HepG2 (cell line): ENCODE measurements around the gene ADCK2. TPM values are rescaled to one million over a fixed set of nuclear protein-coding genes. Genes with fewer than 3 reads are reported as not detected.

Experiments
- ATAC-seq: fragments of 200-7000 bp; cut with Tn5 transposase; 3 replicates; pipeline ENCODE4 v1.9.1; 2020; ENCODE audit warnings: mild to moderate bottlenecking, moderate library complexity
- BruUV-seq: library from RNA; stranded (reverse); fragments of 400-500 nt; replicated peaks from 2 replicates; lab custom pipeline; 2021; lab: Mats Ljungman, UMichigan
- CTCF ChIA-PET: fragments of 300-600 bp; formaldehyde crosslinking; extraction: SDS; loops from one replicate; lab custom pipeline; 2021; ENCODE audit warnings: low total read pairs, inconsistent platforms, low intra/inter-chr PET ratio; lab: Yijun Ruan, JAX
- POLR2A ChIA-PET: fragments of 350-600 bp; sonication (Branson Sonifier 250); formaldehyde crosslinking; loops from one replicate; lab custom pipeline; 2020; ENCODE audit warnings: antibody characterized with exemption, inconsistent platforms; lab: Yijun Ruan, JAX
- DNase-seq: peaks from one replicate; pipeline ENCODE4 v3.0.0-alpha.2; 2015; ENCODE audit warnings: low spot score
- FAIRE-seq: peaks from 3 replicates; lab custom pipeline; 2011; peaks lifted over from hg19 to GRCh38; lab: Jason Lieb, UNC
- H2AFZ ChIP-seq: one replicate; pipeline ENCODE4 v1.6.1; 2011; ENCODE audit warnings: low read length, inconsistent platforms
- H3K27ac ChIP-seq: fragments of 300-600 bp; 3 replicates; pipeline ENCODE4 v1.8.0; 2011; ENCODE audit warnings: mixed run types, mild to moderate bottlenecking, mixed read lengths, low read length, inconsistent platforms; ENCODE audit not compliant: insufficient read depth; ENCODE audit errors: extremely low read length
- H3K27me3 ChIP-seq, 2 experiments: fragments of 200-600 bp in 1 of 2; 2 replicates in 1 of 2; 3 replicates in 1 of 2; pipeline versions ENCODE4 v1.6.0 to v1.8.0; 2011; ENCODE audit warnings: low read length in 2 of 2, mild to moderate bottlenecking in 2 of 2, moderate library complexity in 2 of 2, inconsistent platforms in 1 of 2; ENCODE audit not compliant: insufficient read depth in 2 of 2, control insufficient read depth in 1 of 2
- H3K36me3 ChIP-seq, 2 experiments: fragments of 200-600 bp in 1 of 2; replicated peaks in 1 of 2; 2 replicates in 1 of 2; 3 replicates in 1 of 2; pipeline versions ENCODE4 v1.5.1 to v1.8.0; 2011; ENCODE audit warnings: low read length in 2 of 2, inconsistent platforms in 1 of 2; ENCODE audit not compliant: insufficient read depth in 2 of 2, control insufficient read depth in 1 of 2
- H3K4me1 ChIP-seq: 2 replicates; pipeline ENCODE4 v1.5.1; 2012; ENCODE audit warnings: low read length, inconsistent platforms; ENCODE audit not compliant: insufficient read depth
- H3K4me2 ChIP-seq: 2 replicates; pipeline ENCODE4 v1.6.0; 2011; ENCODE audit warnings: low read depth, low read length, inconsistent platforms
- H3K4me3 ChIP-seq, 3 experiments: fragments of 200-600 bp in 1 of 3; sonication (generic), shearing (Covaris generic) in 1 of 3; replicated peaks in 1 of 3; 2 replicates each; pipeline ENCODE4 v1.5.1; 2011 to 2016; ENCODE audit warnings: low read length in 3 of 3, inconsistent platforms in 2 of 3, low read depth in 2 of 3, mild to moderate bottlenecking in 2 of 3, control low read depth in 1 of 3, mixed read lengths in 1 of 3; ENCODE audit not compliant: insufficient read depth in 1 of 3
- H3K79me2 ChIP-seq: one replicate; pipeline ENCODE4 v1.6.1; 2011; ENCODE audit warnings: low read length, inconsistent platforms; ENCODE audit not compliant: insufficient read depth
- H3K9ac ChIP-seq: 2 replicates; pipeline ENCODE4 v1.6.0; 2011; ENCODE audit warnings: mild to moderate bottlenecking, low read depth, low read length, inconsistent platforms; ENCODE audit not compliant: insufficient read depth
- H3K9me3 ChIP-seq: 2 replicates; pipeline ENCODE4 v1.5.1; 2012; ENCODE audit warnings: mild to moderate bottlenecking, low read length
- H4K20me1 ChIP-seq: 2 replicates; pipeline ENCODE4 v1.6.0; 2011; ENCODE audit warnings: inconsistent platforms, mild to moderate bottlenecking, low read length, moderate library complexity; ENCODE audit not compliant: insufficient read depth
- ARNT2 ChIP-seq: sonication (generic); formaldehyde crosslinking; IDR thresholded peaks from 2 replicates; pipeline ENCODE4 v1.8.0; 2022; ENCODE audit warnings: mild to moderate bottlenecking, low read depth, missing genetic modification reagents, moderate library complexity
- GTF3A ChIP-seq: sonication (generic); formaldehyde crosslinking; conservative IDR thresholded peaks from 2 replicates; pipeline ENCODE4 v1.4.0; 2020; ENCODE audit warnings: mild to moderate bottlenecking, missing genetic modification reagents
- NFE2L1 ChIP-seq: sonication (generic); formaldehyde crosslinking; IDR thresholded peaks from 2 replicates; pipeline ENCODE4 v1.4.0; 2020; ENCODE audit warnings: missing genetic modification reagents, mild to moderate bottlenecking, borderline replicate concordance
- SNRNP70 ChIP-seq: fragments of 200-400 bp; formaldehyde crosslinking; IDR thresholded peaks from 2 replicates; pipeline ENCODE4 v1.6.1; 2017; ENCODE audit warnings: mild to moderate bottlenecking, low read depth, low read length, moderate library complexity
- TCF7L2 ChIP-seq: IDR thresholded peaks from 2 replicates; pipeline ENCODE4 v1.6.1; 2011; ENCODE audit warnings: mild to moderate bottlenecking, low read depth, low read length, moderate library complexity
- XRCC5 ChIP-seq: fragments of 200-400 bp; formaldehyde crosslinking; optimal IDR thresholded peaks from 2 replicates; pipeline ENCODE3; 2017; ENCODE audit warnings: mild to moderate bottlenecking, low read length
- ZNF382 ChIP-seq: sonication (generic); formaldehyde crosslinking; IDR thresholded peaks from 2 replicates; pipeline ENCODE4 v1.5.0; 2020; ENCODE audit warnings: missing genetic modification reagents, mild to moderate bottlenecking, borderline replicate concordance
- ZNF644 ChIP-seq: IDR thresholded peaks from 2 replicates; pipeline ENCODE4 v1.6.1; 2016; ENCODE audit warnings: low read depth
- ZNF7 ChIP-seq: IDR thresholded peaks from 2 replicates; pipeline ENCODE4 v1.6.1; 2016; ENCODE audit warnings: missing biosample characterization, missing genetic modification reagents
- ZNF724P ChIP-seq: sonication (generic); formaldehyde crosslinking; IDR thresholded peaks from 2 replicates; pipeline ENCODE4 v1.8.0; 2022; ENCODE audit warnings: missing genetic modification reagents, borderline replicate concordance
- WGBS: methylation state at CpG from one replicate; pipeline ENCODE4 v1.1.6; 2017; ENCODE audit warnings: low lambda C conversion rate; 5-methylcytosine and 5-hydroxymethylcytosine counted together
- in situ Hi-C: cut with HindIII; loops from 2 replicates; pipeline ENCODE4 v1.10.0; 2017; ENCODE audit warnings: low pct_unique_long_range_greater_than_20kb; ENCODE audit not compliant: extremely low pct_ligation_motif_present
- intact Hi-C: fragments of 100-400 bp; cut with micrococcal nuclease; formaldehyde crosslinking; loops from one replicate; pipeline ENCODE4 v1.10.0; 2022; ENCODE audit not compliant: unreplicated experiment
- polyA plus RNA-seq, 8 experiments: library from polyadenylated mRNA; depleted of rRNA in 3 of 8; stranded (reverse) in 7 of 8; unstranded in 1 of 8; fragments of >200 nt; fragmentation: Illumina TruSeq in 4 of 8; extraction: Trizol in 4 of 8; gene quantifications; 2 replicates each; pipeline versions ENCODE4 v1.2.1 to v1.2.3, GENCODE V29; 2011 to 2016; ENCODE audit warnings: low read depth in 4 of 8, missing spikeins in 1 of 8, mixed read lengths in 1 of 8; ENCODE audit not compliant: insufficient read depth in 1 of 8
- total RNA-seq, 5 experiments: library from RNA; depleted of rRNA; stranded (reverse); fragments of >200 nt; fragmentation: Illumina TruSeq; extraction: Trizol; gene quantifications; 2 replicates each; pipeline ENCODE4 v1.2.3, GENCODE V29; 2016; ENCODE audit warnings: low read depth in 1 of 5
- TF ChIP-seq, protein P1 (sequence below): sonication (generic); formaldehyde crosslinking; IDR thresholded peaks from 2 replicates; pipeline ENCODE4 v1.4.0; 2020; ENCODE audit warnings: mild to moderate bottlenecking, missing genetic modification reagents

The ADCK2 gene
- total and polyA plus RNA-seq, 2 of the 13 experiments (the other 11 are each of a cell fraction or from before 2014, with no cell fraction given) = 8.6 to 18.8 TPM

DNA sequence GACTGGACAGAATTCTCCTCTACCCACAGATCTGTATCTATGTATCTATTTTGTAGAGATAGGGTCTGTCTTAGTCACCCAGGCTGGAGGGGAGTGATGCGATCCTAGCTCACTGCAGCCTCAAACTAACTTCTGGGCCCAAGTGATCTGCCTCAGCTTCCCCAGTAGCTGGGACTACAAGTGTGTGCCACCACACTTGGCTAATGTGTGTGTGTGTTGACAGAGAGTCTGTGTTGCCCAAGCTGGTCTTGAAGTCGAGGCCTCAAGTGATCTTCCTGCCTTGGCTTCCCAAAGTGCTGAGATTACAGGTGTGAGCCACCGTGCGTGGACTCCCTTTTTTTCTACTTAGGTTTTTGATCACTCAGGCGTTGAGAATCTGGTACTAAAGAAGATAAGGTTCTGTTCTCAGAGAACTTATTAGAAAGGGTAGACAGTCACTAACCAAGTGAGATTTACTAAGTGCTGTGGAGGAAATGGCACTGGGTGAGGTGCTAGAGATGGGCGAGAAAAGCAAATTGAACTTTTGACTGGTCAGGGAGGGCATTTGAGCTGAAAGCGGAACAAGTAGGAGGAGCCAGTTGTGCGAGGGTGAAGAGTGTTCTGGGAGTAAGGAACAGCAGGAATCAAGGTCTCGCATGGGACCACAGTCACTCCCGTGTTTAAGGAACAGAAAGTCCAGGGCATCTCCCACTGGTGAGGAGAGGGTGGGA lies 41.7 kb downstream of the ADCK2 start:
- H4K20me1 ChIP-seq = no peaks in the 10 kb centered on the region
- TF ChIP-seq ZNF7 (CRISPR knock-in tag) (no peak), ARNT2 (no peak), ZNF724P (no peak), SNRNP70 (no peak), TCF7L2 (no peak), ZNF382 (CRISPR knock-in tag) (no peak), ZNF644 (CRISPR knock-in tag) (no peak), XRCC5 (no peak), GTF3A (no peak)
- no peaks in the 10 kb centered on the region for H3K27me3 ChIP-seq
- no peak overlapping the region for H3K9ac ChIP-seq
- WGBS = 92% methylated on average over 10 of the region's 10 CpGs
- H3K36me3 ChIP-seq = no peaks in the 10 kb centered on the region
- no peak overlapping the region for H3K4me3 ChIP-seq
- H3K4me2 ChIP-seq = no peak overlapping the region
- no peaks in the 10 kb centered on the region for H3K9me3 ChIP-seq
- intact Hi-C loops (no loop called here), in situ Hi-C loops (no loop called here)
- DNase-seq (no peak), FAIRE-seq (no peak), ATAC-seq (no peak; the same call in 2 of the 3 replicates)
- H3K79me2 ChIP-seq = no peaks in the 10 kb centered on the region
- BruUV-seq = no TSS peak
- no peak overlapping the region for H2AFZ ChIP-seq
- H3K4me1 ChIP-seq = no peaks in the 10 kb centered on the region
- ChIA-PET POLR2A (no interaction called here), CTCF (no interaction called here)
- no peak overlapping the region for H3K27ac ChIP-seq

DNA sequence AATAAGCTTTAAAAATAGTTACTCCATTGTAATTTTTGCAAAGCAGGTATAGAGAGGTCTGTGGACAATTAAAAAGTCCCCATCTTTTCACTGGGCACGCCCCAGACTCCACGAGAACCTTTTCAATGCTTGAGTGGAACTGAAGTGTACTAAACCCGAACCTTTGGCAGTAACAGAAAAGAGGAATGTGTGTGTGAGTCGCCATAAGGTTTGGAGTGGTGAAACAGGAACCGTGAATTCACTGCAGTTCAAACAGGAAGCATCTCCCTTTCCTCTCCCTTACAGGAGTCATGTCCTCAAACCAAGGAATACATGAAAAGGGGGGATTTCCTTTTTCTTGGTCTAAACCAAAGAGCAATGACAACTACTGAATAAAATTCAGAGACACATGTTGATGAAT lies 47.0 kb downstream of the ADCK2 start:
- CTCF ChIA-PET = no interaction called here
- ATAC-seq = no peak
- Histone ChIP-seq H3K27me3 (no peaks in the 10 kb centered on the region), H3K9me3 (no peaks in the 10 kb centered on the region), H2AFZ (no peak overlapping the region), H3K27ac (no peak overlapping the region), H3K36me3 (no peaks in the 10 kb centered on the region), H4K20me1 (no peaks in the 10 kb centered on the region), H3K9ac (no peak overlapping the region), H3K4me2 (no peak overlapping the region), H3K79me2 (no peaks in the 10 kb centered on the region), H3K4me3 (no peak overlapping the region), H3K4me1 (no peaks in the 10 kb centered on the region)
- in situ Hi-C loops (no loop called here), intact Hi-C loops (no loop called here)
- no peak for DNase-seq
- POLR2A ChIA-PET = no interaction called here
- 97% methylated on average over 5 of the region's 5 CpGs for WGBS
- BruUV-seq = no TSS peak
- FAIRE-seq = no peak
- TF ChIP-seq, protein P1, sequence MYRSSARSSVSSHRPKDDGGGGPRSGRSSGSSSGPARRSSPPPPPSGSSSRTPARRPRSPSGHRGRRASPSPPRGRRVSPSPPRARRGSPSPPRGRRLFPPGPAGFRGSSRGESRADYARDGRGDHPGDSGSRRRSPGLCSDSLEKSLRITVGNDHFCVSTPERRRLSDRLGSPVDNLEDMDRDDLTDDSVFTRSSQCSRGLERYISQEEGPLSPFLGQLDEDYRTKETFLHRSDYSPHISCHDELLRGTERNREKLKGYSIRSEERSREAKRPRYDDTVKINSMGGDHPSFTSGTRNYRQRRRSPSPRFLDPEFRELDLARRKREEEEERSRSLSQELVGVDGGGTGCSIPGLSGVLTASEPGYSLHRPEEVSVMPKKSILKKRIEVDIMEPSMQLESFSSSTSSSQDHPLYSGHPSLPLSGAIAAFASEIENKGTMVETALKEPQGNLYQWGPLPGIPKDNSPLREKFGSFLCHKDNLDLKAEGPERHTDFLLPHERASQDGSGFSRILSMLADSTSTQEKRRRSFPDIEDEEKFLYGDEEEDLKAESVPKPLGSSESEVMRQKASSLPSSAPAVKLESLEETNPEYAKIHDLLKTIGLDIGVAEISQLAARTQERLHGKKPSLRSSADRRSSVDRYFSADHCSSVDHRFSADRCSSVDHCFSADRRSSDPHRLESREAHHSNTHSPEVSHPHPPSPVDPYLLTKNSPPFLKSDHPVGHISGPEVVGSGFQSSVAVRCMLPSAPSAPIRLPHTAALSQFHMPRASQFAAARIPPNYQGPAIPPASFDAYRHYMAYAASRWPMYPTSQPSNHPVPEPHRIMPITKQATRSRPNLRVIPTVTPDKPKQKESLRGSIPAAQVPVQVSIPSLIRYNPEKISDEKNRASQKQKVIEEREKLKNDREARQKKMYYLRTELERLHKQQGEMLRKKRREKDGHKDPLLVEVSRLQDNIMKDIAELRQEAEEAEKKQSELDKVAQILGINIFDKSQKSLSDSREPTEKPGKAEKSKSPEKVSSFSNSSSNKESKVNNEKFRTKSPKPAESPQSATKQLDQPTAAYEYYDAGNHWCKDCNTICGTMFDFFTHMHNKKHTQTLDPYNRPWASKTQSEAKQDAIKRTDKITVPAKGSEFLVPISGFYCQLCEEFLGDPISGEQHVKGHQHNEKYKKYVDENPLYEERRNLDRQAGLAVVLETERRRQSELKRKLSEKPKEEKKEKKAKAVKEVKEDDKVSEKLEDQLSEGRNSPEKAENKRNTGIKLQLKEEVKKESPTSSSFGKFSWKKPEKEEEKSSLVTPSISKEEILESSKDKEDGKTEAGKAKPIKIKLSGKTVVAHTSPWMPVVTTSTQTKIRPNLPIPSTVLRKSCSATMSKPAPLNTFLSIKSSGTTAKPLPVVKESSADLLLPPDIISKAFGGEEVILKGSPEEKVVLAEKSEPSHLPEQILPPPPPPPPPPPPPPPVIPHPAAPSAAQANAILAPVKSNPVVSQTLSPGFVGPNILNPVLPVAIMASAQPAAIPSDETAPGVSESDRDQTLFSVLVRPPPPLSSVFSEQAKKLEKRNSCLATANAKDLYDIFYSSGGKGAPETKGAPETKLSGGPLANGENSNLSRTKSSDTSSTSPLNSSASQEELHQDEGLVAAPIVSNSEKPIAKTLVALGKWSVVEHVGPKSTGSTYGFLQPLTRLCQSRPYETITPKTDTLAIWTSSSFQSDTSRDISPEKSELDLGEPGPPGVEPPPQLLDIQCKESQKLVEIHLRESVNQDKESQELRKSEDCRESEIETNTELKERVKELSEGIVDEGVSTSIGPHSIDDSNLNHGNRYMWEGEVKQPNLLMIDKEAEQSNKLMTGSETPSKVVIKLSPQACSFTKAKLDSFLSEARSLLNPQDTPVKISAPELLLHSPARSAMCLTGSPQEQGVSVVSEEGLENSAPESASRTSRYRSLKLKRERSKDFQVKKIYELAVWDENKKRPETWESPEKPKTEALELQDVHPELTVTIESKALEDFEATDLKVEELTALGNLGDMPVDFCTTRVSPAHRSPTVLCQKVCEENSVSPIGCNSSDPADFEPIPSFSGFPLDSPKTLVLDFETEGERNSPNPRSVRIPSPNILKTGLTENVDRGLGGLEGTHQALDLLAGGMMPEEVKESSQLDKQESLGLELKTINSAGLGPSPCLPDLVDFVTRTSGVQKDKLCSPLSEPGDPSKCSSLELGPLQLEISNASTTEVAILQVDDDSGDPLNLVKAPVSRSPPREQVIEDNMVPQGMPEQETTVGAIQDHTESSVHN (CRISPR knock-in tag) = no peak
- TF ChIP-seq NFE2L1 (CRISPR knock-in tag) = no peak
